Esophagus muscularis mucosa (tissue), 4 donors: ENCODE results near the gene RPGRIP1L. TPM values are rescaled to one million over a fixed set of nuclear protein-coding genes. Genes with fewer than 3 reads are reported as not detected.

Experiments used
- DNase-seq: peaks from one replicate; pipeline ENCODE4 v3.0.0-alpha.2; 2017; ENCODE audit errors: extremely low spot score
- H3K27ac ChIP-seq, 4 donors: fragments of 200-600 bp; sonication (generic); replicated peaks in 1 of 4; 1 replicate in 3 of 4; 2 replicates in 1 of 4; pipeline ENCODE4 v1.5.1; 2016 to 2019; ENCODE audit warnings: mild to moderate bottlenecking in 1 of 4
- H3K27me3 ChIP-seq, 4 donors: fragments of 200-600 bp; sonication (generic); one replicate each; pipeline versions ENCODE4 v1.5.1 to v1.6.0; 2016 to 2019
- H3K36me3 ChIP-seq, 4 donors: fragments of 200-600 bp; sonication (generic); one replicate each; pipeline ENCODE4 v1.5.1; 2016 to 2019
- H3K4me1 ChIP-seq, 4 donors: fragments of 200-600 bp; sonication (generic); one replicate each; pipeline ENCODE4 v1.5.1; 2016 to 2019
- H3K4me3 ChIP-seq, 4 donors: fragments of 200-600 bp; sonication (generic); 1 replicate in 2 of 4; 2 replicates in 2 of 4; pipeline ENCODE4 v1.5.1; 2016 to 2019; ENCODE audit warnings: mild to moderate bottlenecking in 4 of 4, moderate library complexity in 1 of 4
- H3K9me3 ChIP-seq, 4 donors: fragments of 200-600 bp; sonication (generic); 1 replicate in 3 of 4; 2 replicates in 1 of 4; pipeline ENCODE4 v1.5.1; 2016 to 2019
- EP300 ChIP-seq: sonication (generic); formaldehyde crosslinking; IDR thresholded peaks from one replicate; pipeline ENCODE4 v1.6.1; 2017; ENCODE audit warnings: antibody characterized with exemption
- POLR2A ChIP-seq: fragments of 450-650 bp; IDR thresholded peaks from one replicate; pipeline ENCODE4 v1.6.1; 2017; ENCODE audit warnings: antibody characterized with exemption, moderate library complexity, mild to moderate bottlenecking, low read depth
- POLR2AphosphoS5 ChIP-seq, 2 donors: sonication (generic); formaldehyde crosslinking; IDR thresholded peaks; one replicate each; pipeline ENCODE4 v1.6.1; 2017; ENCODE audit warnings: antibody characterized with exemption in 2 of 2
- WGBS: methylation state at CpG from one replicate; pipeline ENCODE4 v1.1.5; 2018; 5-methylcytosine and 5-hydroxymethylcytosine counted together
- intact Hi-C: fragments of 100-400 bp; cut with DNase I; formaldehyde crosslinking; loops from one replicate; pipeline ENCODE4 v1.15.1; 2023
- total RNA-seq, 4 donors: library from RNA; depleted of rRNA; stranded (reverse); fragments of >200 nt; gene quantifications; one replicate each; pipeline versions ENCODE4 v1.1.0 to v1.2.1, GENCODE V29; 2016
- TF ChIP-seq, protein P1 (sequence below), 3 experiments: fragments of 200-600 bp in 2 of 3; fragments of 450-650 bp in 1 of 3; sonication (generic) in 2 of 3; IDR thresholded peaks; one replicate each; pipeline ENCODE4 v1.5.1; 2017 to 2019; ENCODE audit warnings: antibody characterized with exemption in 3 of 3, mild to moderate bottlenecking in 2 of 3, moderate library complexity in 1 of 3

The RPGRIP1L gene
- total RNA-seq, 4 donors from 2014 or later: 2.3 to 4.3 (median 4.0) TPM

DNA sequence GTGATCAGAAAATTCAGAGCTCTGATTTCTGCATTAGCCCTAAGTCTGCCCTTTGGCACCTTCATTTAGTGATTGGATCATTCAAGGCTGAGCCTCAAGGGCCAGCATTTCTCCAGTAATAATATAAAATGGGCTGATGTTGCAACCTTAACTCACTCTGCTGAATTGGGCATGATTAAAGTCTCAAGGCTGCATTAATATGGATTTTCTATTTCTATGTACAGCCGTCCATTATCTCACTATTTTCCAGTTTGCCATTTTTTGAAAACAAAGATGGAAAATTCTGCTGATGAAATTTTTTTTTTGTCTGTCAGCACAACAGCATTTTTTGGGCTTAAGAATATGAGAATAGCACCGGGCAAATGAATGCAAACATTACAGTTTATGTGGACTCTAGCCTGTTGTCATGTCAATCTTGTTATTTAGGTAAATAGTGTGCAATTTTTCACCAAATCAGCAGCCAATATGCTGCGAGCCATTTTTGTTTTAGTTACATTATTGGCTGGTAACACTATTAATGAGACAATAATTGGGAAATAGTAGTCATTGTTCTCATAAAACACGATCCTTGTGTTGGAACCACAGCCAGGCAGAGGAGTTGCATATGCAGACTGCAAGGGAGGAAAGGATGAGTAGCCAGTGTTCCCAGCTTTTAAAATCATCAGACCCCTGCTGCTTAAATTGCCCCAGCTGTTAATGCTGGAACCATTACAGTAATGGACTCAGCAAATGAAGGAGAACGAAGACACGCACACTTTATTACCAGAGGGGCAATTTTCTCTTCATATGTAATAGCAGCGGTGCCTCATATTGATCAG, 10.8 kb upstream of the RPGRIP1L start:
- Histone ChIP-seq H3K4me1 (peaks cover 26 to 66% (median 42%) of the 10 kb centered on the region in 4 donors), H3K27ac (no peak overlapping the region), H3K36me3 (no peaks in the 10 kb centered on the region), H3K9me3 (no peaks in the 10 kb centered on the region), H3K4me3 (no peak overlapping the region), H3K27me3 (no peaks in the 10 kb centered on the region)
- TF ChIP-seq EP300 (no peak), POLR2AphosphoS5 (IDR thresholded peaks at IDR 0.05) (no peak), POLR2A (no peak)
- TF ChIP-seq, protein P1, sequence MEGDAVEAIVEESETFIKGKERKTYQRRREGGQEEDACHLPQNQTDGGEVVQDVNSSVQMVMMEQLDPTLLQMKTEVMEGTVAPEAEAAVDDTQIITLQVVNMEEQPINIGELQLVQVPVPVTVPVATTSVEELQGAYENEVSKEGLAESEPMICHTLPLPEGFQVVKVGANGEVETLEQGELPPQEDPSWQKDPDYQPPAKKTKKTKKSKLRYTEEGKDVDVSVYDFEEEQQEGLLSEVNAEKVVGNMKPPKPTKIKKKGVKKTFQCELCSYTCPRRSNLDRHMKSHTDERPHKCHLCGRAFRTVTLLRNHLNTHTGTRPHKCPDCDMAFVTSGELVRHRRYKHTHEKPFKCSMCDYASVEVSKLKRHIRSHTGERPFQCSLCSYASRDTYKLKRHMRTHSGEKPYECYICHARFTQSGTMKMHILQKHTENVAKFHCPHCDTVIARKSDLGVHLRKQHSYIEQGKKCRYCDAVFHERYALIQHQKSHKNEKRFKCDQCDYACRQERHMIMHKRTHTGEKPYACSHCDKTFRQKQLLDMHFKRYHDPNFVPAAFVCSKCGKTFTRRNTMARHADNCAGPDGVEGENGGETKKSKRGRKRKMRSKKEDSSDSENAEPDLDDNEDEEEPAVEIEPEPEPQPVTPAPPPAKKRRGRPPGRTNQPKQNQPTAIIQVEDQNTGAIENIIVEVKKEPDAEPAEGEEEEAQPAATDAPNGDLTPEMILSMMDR (IDR thresholded peaks at IDR 0.05): no peak
- 59% methylated on average over 7 of the region's 7 CpGs for WGBS
- intact Hi-C loops: no loop called here
- DNase-seq: no peak

DNA sequence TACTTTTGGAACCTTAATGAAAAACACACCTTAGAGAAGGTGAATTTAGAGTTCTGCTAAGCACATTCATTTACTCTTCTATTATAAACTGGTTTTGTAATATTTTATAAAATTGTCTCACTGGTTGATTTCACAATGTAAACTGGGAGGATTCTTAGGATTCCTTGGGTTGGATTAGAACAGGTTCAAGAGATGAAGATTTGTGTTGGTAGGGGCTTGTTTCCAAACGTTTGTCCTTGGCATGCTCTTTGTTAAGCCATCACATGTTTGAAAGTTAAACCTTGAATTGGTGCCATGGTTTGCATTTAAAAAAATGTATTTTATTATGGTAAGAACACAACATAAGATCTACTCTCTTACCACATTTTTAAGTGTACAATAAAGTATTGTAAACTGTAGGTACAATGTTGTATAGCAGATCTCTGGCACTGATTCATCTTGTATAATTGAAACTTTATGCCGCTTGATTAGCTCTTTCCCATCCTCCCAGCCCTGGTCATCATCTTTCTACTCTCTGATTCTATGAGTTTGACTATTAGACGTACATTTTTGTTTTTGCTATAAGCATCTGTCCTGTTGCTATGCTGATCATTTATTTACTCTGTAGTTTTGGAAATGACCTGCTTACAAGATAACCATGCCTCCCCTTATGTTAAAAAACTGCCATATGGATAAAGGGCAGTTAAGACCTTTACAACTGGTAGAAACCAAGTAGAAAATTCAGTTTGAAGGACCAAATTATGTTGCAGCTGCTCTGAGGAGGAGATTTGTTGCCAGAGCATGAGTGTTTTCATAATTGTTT, 9.9 kb upstream of the RPGRIP1L start:
- Histone ChIP-seq H3K27me3 (no peaks in the 10 kb centered on the region), H3K4me3 (no peak overlapping the region), H3K9me3 (no peaks in the 10 kb centered on the region), H3K27ac (no peak overlapping the region), H3K36me3 (no peaks in the 10 kb centered on the region), H3K4me1 (peaks cover 26 to 65% (median 42%) of the 10 kb centered on the region in 4 donors)
- no peak for DNase-seq
- intact Hi-C loops: no loop called here
- TF ChIP-seq POLR2AphosphoS5 (IDR thresholded peaks at IDR 0.05): no peak
- TF ChIP-seq, protein P1 (IDR thresholded peaks at IDR 0.05): no peak
- TF ChIP-seq POLR2A: no peak
- no peak for TF ChIP-seq EP300
- 49% methylated on average over 3 of the region's 3 CpGs for WGBS

DNA sequence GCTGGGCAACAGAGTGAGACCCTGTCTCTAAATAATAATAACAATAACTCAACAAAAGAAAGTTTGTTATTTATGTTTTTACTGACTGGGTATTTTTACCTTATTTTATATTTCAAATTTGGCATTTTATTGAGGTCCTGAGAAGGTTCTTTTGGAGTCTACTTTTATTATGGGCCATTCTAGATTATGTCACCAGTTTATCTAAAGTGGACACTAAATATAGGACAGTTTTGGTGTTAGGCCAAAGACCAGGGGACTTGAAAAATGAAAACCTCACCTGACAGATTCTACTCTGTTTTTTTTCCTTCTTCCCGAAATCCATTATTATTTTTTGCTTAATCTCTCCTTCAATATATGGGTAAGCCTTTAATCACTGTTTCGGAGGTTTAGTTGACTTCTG, 8.4 kb upstream of the RPGRIP1L start:
- no peaks in the 10 kb centered on the region for H3K9me3 ChIP-seq
- H3K27me3 ChIP-seq: no peaks in the 10 kb centered on the region
- WGBS: 89% methylated on average over 2 of the region's 2 CpGs
- TF ChIP-seq EP300: no peak
- no peak for TF ChIP-seq POLR2A
- TF ChIP-seq, protein P1 (IDR thresholded peaks at IDR 0.05): no peak
- no peak for TF ChIP-seq POLR2AphosphoS5 (IDR thresholded peaks at IDR 0.05)
- DNase-seq: no peak
- no peak overlapping the region for H3K4me3 ChIP-seq
- no peaks in the 10 kb centered on the region for H3K36me3 ChIP-seq
- peaks cover 26 to 52% (median 42%) of the 10 kb centered on the region in 4 donors for H3K4me1 ChIP-seq
- intact Hi-C loops: no loop called here
- H3K27ac ChIP-seq: no peak overlapping the region

DNA sequence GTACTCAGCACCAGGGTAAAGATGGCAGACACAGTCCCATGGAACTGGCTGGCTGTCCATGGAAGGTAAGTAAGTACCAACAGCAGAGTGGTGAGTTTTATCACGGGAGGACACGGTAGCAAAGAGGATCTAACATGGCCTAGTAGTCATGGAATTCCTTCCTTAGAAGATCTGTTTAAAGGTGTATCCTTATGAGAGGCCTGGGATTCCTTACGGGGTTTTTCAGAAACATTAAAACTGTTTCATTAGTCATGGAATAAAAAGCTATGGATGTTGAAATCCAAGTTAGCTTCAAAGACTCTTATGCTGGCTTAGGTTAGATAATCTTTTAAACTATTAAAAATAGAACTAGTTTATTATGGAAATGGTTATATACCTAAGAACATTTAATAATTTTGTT, 7.7 kb upstream of the RPGRIP1L start:
- no peaks in the 10 kb centered on the region for H3K9me3 ChIP-seq
- DNase-seq: no peak
- 76% methylated on average over 3 of the region's 3 CpGs for WGBS
- H3K27ac ChIP-seq: no peak overlapping the region
- intact Hi-C loops: no loop called here
- TF ChIP-seq, protein P1 (IDR thresholded peaks at IDR 0.05): no peak
- TF ChIP-seq POLR2A (no peak), POLR2AphosphoS5 (IDR thresholded peaks at IDR 0.05) (no peak), EP300 (no peak)
- no peaks in the 10 kb centered on the region for H3K27me3 ChIP-seq
- no peaks in the 10 kb centered on the region for H3K36me3 ChIP-seq
- H3K4me1 ChIP-seq: peaks cover 26 to 52% (median 42%) of the 10 kb centered on the region in 4 donors
- H3K4me3 ChIP-seq: no peak overlapping the region
